Natural killer cell (primary cell): ENCODE data around the gene CAMK4. TPM values are rescaled to one million over a fixed set of nuclear protein-coding genes. Genes with fewer than 3 reads are reported as not detected.

Source experiments
- ATAC-seq, 3 donors: fragments of 150-1000 bp in 2 of 3; fragments of 200-7000 bp in 1 of 3; cut with Tn5 transposase; 1 replicate in 1 of 3; 2 replicates in 2 of 3; pipeline ENCODE4 v1.10.0; 2021; ENCODE audit warnings: mild to moderate bottlenecking in 2 of 3, moderate library complexity in 2 of 3
- DNase-seq, 2 donors: peaks; one replicate each; pipeline versions ENCODE4 v3.0.0 to v3.0.0-alpha.2; 2013 to 2021; ENCODE audit warnings: mixed read lengths in 1 of 2
- H3K27ac ChIP-seq: one replicate; pipeline ENCODE4 v1.5.1; 2013; ENCODE audit warnings: mild to moderate bottlenecking, low read length
- H3K27me3 ChIP-seq: one replicate; pipeline ENCODE4 v1.6.1; 2013; ENCODE audit warnings: low read length; ENCODE audit not compliant: control insufficient read depth, insufficient read depth
- H3K36me3 ChIP-seq: one replicate; pipeline ENCODE4 v1.6.1; 2013; ENCODE audit warnings: low read length; ENCODE audit not compliant: control insufficient read depth, insufficient read depth
- H3K4me1 ChIP-seq: one replicate; pipeline ENCODE4 v1.6.1; 2013; ENCODE audit warnings: low read length; ENCODE audit not compliant: control insufficient read depth, insufficient read depth
- H3K4me3 ChIP-seq: one replicate; pipeline ENCODE4 v1.5.1; 2013; ENCODE audit warnings: low read length
- H3K9me3 ChIP-seq: one replicate; pipeline ENCODE4 v1.6.1; 2013; ENCODE audit warnings: low read length; ENCODE audit not compliant: control insufficient read depth, insufficient read depth
- H3K27ac Mint-ChIP-seq, 2 donors: one replicate each; pipeline ENCODE4 v1.8.0; 2022; ENCODE audit warnings: mild to moderate bottlenecking in 2 of 2, mixed read lengths in 2 of 2, moderate library complexity in 1 of 2
- H3K27me3 Mint-ChIP-seq, 2 donors: one replicate each; pipeline ENCODE4 v1.8.0; 2022; ENCODE audit warnings: low read depth in 2 of 2, mixed read lengths in 2 of 2
- H3K36me3 Mint-ChIP-seq: one replicate; pipeline ENCODE4 v1.8.0; 2022; ENCODE audit warnings: mixed read lengths
- H3K4me1 Mint-ChIP-seq, 2 donors: one replicate each; pipeline ENCODE4 v1.8.0; 2022; ENCODE audit warnings: mixed read lengths in 2 of 2
- H3K4me3 Mint-ChIP-seq: one replicate; pipeline ENCODE4 v1.8.0; 2022; ENCODE audit warnings: mild to moderate bottlenecking, moderate library complexity, mixed read lengths
- H3K9me3 Mint-ChIP-seq, 2 donors: one replicate each; pipeline ENCODE4 v1.8.0; 2022; ENCODE audit warnings: mixed read lengths in 2 of 2
- WGBS: methylation state at CpG from one replicate; pipeline ENCODE4 v1.1.7; 2013; ENCODE audit warnings: missing lambda C conversion rate; ENCODE audit not compliant: insufficient coverage; 5-methylcytosine and 5-hydroxymethylcytosine counted together
- intact Hi-C: fragments of 100-400 bp; cut with micrococcal nuclease; formaldehyde crosslinking; loops from one replicate; pipeline ENCODE4 v1.14.2; 2022
- total RNA-seq, 4 donors: library from RNA; stranded (reverse); fragments of 120-200 nt in 1 of 4; gene quantifications; one replicate each; pipeline versions ENCODE4 v1.2.3 to v1.2.4, GENCODE V29; 2013 to 2022
- TF ChIP-seq, protein P1 (sequence below): fragments of 200-600 bp; IDR thresholded peaks from one replicate; pipeline ENCODE4 v1.8.0; 2022; ENCODE audit warnings: antibody characterized with exemption

The CAMK4 gene
- total RNA-seq, 3 donors from 2014 or later (not counting 1 experiment from before 2014, with no cell fraction given) = 0.80 to 7.9 (median 7.2) TPM

DNA sequence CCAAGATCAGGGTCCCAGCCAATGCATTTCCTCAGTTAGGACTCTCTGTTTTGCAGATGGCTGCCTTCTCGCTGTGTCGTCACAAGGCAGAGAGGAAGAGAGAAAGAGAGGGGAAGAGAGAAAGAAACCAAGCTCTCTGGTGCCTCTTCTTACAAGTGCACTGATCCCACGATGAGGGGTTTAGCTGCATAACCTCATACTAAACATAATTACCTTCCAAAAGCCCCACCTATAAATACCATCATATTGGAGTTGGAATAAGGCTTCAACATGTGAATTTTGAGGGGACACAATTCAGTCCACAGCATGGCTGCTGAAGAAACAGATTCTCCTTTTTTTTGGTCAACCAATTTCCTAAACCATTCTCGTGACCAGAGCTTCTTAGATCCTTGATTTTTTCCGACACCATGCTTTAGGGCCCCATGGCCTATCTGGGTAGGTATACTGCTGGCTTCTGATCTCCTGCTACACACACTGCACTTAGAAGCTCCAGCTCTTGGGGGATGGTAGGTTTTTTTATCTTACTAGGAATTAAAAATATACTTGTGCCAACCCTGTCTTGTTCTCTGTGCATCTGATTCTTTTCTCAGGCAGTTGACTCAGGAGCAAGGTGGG lies 5.1 kb downstream of the CAMK4 start:
- peak overlapping the region; percentile 39 for H3K27ac ChIP-seq
- Mint-ChIP-seq H3K27me3 (peaks cover 20 to 39% of the 10 kb centered on the region in 2 donors), H3K4me1 (peaks cover 9 to 27% of the 10 kb centered on the region in 2 donors), H3K27ac (no peak overlapping the region), H3K36me3 (no peaks in the 10 kb centered on the region), H3K4me3 (no peak overlapping the region), H3K9me3 (no peaks in the 10 kb centered on the region)
- WGBS = 83% methylated on average over 4 of the region's 5 CpGs
- H3K27me3 ChIP-seq = peaks cover 6% of the 10 kb centered on the region
- intact Hi-C loops = no loop called here
- DNase-seq (peak in 1 of 2 donors; percentile 50), ATAC-seq (no peak)
- H3K4me1 ChIP-seq = peaks cover 24% of the 10 kb centered on the region
- H3K9me3 ChIP-seq = no peaks in the 10 kb centered on the region
- no peaks in the 10 kb centered on the region for H3K36me3 ChIP-seq
- no peak overlapping the region for H3K4me3 ChIP-seq
- TF ChIP-seq, protein P1, sequence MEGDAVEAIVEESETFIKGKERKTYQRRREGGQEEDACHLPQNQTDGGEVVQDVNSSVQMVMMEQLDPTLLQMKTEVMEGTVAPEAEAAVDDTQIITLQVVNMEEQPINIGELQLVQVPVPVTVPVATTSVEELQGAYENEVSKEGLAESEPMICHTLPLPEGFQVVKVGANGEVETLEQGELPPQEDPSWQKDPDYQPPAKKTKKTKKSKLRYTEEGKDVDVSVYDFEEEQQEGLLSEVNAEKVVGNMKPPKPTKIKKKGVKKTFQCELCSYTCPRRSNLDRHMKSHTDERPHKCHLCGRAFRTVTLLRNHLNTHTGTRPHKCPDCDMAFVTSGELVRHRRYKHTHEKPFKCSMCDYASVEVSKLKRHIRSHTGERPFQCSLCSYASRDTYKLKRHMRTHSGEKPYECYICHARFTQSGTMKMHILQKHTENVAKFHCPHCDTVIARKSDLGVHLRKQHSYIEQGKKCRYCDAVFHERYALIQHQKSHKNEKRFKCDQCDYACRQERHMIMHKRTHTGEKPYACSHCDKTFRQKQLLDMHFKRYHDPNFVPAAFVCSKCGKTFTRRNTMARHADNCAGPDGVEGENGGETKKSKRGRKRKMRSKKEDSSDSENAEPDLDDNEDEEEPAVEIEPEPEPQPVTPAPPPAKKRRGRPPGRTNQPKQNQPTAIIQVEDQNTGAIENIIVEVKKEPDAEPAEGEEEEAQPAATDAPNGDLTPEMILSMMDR = no peak

DNA sequence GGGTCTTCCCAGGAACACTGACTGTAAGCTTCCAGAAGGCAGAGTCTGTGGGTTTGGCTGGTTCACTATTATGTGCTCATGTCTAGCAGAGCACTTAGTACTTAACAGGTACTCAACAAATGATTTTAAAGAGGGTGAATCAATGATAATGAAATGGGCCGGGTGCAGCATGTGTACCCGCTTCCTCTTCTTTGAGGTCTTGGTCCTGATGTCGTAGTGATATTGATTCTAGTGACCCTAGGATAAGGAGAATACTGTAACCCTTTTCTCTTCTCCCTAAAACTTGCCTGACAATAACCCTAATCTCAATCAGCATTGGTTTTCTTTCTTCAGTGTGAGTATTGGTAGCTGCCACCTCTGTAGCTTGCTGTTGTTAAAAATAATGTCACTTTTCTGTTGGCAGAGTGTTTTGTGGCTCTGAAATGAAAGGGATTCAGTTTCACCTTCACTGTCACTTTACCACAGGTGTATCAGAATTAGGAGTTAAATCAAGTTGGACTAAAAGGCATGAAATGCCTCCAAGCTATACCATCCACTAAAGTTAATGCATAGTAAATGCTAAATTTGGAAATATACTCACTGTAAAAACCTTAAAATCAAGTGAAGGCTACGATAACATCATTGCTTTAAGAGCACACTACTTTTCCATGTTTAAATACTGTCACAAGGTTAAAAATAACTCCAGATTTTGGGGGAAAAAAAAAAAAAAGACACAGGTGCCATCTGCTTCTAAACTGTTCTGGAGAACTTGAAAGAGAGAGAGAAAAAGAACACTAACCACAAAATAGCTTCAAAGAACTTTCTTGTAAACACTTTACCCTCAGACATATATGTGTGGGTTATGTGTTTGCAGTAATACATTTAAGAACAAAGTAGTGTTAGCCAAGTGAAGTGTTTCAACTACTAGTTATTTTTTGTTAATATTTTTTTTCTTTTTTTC lies 6.0 kb downstream of the CAMK4 start:
- Histone ChIP-seq H3K4me3 (no peak overlapping the region), H3K27me3 (peaks cover under 1% of the 10 kb centered on the region), H3K9me3 (no peaks in the 10 kb centered on the region), H3K36me3 (no peaks in the 10 kb centered on the region), H3K4me1 (peaks cover 17% of the 10 kb centered on the region), H3K27ac (peak overlapping the region; percentile 39)
- Mint-ChIP-seq H3K27me3 (peaks cover 20 to 33% of the 10 kb centered on the region in 2 donors), H3K9me3 (no peaks in the 10 kb centered on the region), H3K36me3 (no peaks in the 10 kb centered on the region), H3K4me1 (peaks cover 3 to 21% of the 10 kb centered on the region in 2 donors), H3K27ac (peak overlapping the region in 1 of 2 donors; percentile 57), H3K4me3 (no peak overlapping the region)
- TF ChIP-seq, protein P1 = no peak
- DNase-seq = peak in 1 of 2 donors; percentile 73
- WGBS = 23% methylated on average over 3 of the region's 4 CpGs
- intact Hi-C loops = no loop called here
- ATAC-seq = peak in 1 of 3 donors; percentile 61

DNA sequence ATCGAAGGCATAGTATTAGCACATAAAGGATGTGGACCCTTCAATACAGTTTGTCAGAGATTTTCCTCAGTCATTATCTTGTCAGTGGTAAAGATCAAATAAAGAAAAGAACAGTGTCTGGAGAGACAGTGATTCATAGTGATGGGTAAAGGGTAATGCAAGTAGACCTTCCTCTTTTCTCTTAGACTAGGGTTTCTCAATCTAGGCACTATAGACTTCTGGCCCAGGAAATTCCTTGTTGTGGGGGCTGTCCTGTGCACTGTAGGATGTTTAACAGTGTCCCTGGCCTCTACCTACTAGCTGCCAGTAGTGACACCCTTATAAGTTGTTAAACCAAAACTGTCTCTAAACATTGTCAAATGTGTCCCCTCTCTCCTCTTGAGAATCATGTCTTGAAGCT lies 6.9 kb downstream of the CAMK4 start:
- H3K4me1 ChIP-seq = peaks cover 20% of the 10 kb centered on the region
- H3K27ac ChIP-seq = no peak overlapping the region
- Mint-ChIP-seq H3K4me3 (no peak overlapping the region), H3K4me1 (peaks cover 0 to 17% of the 10 kb centered on the region in 2 donors), H3K27ac (no peak overlapping the region), H3K9me3 (no peaks in the 10 kb centered on the region), H3K27me3 (peaks cover 11 to 23% of the 10 kb centered on the region in 2 donors), H3K36me3 (no peaks in the 10 kb centered on the region)
- DNase-seq (peak in 1 of 2 donors; percentile 46), ATAC-seq (peak in 1 of 3 donors; percentile 12)
- TF ChIP-seq, protein P1 = no peak
- no peaks in the 10 kb centered on the region for H3K27me3 ChIP-seq
- intact Hi-C loops = no loop called here
- WGBS = 90% methylated on average over 1 of the region's 1 CpG
- no peaks in the 10 kb centered on the region for H3K9me3 ChIP-seq
- H3K36me3 ChIP-seq = no peaks in the 10 kb centered on the region
- no peak overlapping the region for H3K4me3 ChIP-seq
